A549 (cell line): Measurements from ENCODE around the gene CEP19.

Experiments
- CBX8 ChIP-seq: fragments of 200-600 bp; sonication (generic); IDR thresholded peaks from 2 replicates; pipeline ENCODE4 v1.6.1; 2016
- CHD4 ChIP-seq: fragments of 200-600 bp; sonication (generic); IDR thresholded peaks from 2 replicates; pipeline ENCODE4 v1.6.1; 2016; ENCODE audit warnings: antibody characterized with exemption, mild to moderate bottlenecking, borderline replicate concordance
- CTCF ChIP-seq: fragments of >200 bp; sonication (Bioruptor Twin); formaldehyde crosslinking; IDR thresholded peaks from 3 replicates; pipeline ENCODE4 v1.5.1; 2016
- MAFK ChIP-seq: fragments of 450-650 bp; IDR thresholded peaks from 2 replicates; pipeline ENCODE4 v1.6.1; 2014; ENCODE audit not compliant: partially characterized antibody
- NR3C1 ChIP-seq: fragments of >200 bp; sonication (Bioruptor Twin); formaldehyde crosslinking; IDR thresholded peaks from 3 replicates; pipeline ENCODE4 v1.6.1; 2017
- PBX3 ChIP-seq: IDR thresholded peaks from 2 replicates; pipeline ENCODE4 v1.6.1; 2012
- POLR2A ChIP-seq: IDR thresholded peaks from 2 replicates; pipeline ENCODE4 v1.6.1; 2012; ENCODE audit warnings: mild to moderate bottlenecking, low read length
- POLR2AphosphoS2 ChIP-seq: conservative IDR thresholded peaks from 2 replicates; pipeline ENCODE4 v1.6.1; 2012; ENCODE audit warnings: low read length, improper control_type of control experiment, inconsistent platforms
- RFX5 ChIP-seq: fragments of 450-650 bp; IDR thresholded peaks from 2 replicates; pipeline ENCODE4 v1.7.1; 2014; ENCODE audit warnings: antibody characterized with exemption, mild to moderate bottlenecking, moderate library complexity
- SMC3 ChIP-seq: fragments of >200 bp; sonication (Bioruptor Twin); formaldehyde crosslinking; IDR thresholded peaks from 3 replicates; pipeline ENCODE4 v1.6.1; 2018; ENCODE audit warnings: inconsistent platforms
- TF ChIP-seq, protein P1 (sequence below): IDR thresholded peaks from 2 replicates; pipeline ENCODE4 v1.6.1; 2012
- TF ChIP-seq, protein P2 (sequence below): fragments of 150-350 bp; IDR thresholded peaks from 2 replicates; pipeline ENCODE4 v1.6.1; 2014; ENCODE audit warnings: low read depth, mild to moderate bottlenecking, low read length

DNA sequence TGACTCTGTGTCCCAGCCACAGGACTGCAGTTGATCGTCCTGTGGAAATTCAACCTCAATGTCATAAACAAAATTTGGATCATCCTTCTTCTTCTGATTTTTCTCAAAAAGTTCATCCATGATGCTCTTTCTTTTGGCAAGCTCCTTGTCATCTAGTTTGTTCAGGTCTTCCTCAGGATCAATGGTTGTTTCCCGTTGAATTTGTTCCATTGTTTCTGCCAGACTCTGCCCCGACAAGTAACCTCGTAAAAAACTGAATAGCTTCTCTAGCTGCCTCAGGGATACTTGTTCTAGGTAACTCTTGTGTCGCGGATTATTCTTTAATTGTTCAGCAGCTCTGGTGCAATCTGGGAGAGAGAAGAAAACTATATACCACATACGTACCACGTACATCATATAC is 4.5 kb downstream of the CEP19 start:
- TF ChIP-seq SMC3, result no peak
- TF ChIP-seq, protein P1, sequence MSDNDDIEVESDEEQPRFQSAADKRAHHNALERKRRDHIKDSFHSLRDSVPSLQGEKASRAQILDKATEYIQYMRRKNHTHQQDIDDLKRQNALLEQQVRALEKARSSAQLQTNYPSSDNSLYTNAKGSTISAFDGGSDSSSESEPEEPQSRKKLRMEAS, result no peak
- no peak for TF ChIP-seq PBX3
- TF ChIP-seq CTCF, result no peak
- TF ChIP-seq, protein P2, sequence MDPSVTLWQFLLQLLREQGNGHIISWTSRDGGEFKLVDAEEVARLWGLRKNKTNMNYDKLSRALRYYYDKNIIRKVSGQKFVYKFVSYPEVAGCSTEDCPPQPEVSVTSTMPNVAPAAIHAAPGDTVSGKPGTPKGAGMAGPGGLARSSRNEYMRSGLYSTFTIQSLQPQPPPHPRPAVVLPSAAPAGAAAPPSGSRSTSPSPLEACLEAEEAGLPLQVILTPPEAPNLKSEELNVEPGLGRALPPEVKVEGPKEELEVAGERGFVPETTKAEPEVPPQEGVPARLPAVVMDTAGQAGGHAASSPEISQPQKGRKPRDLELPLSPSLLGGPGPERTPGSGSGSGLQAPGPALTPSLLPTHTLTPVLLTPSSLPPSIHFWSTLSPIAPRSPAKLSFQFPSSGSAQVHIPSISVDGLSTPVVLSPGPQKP, result no peak
- no peak for TF ChIP-seq CBX8
- TF ChIP-seq NR3C1, result no peak
- no peak for TF ChIP-seq MAFK
- TF ChIP-seq POLR2A, result no peak
- no peak for TF ChIP-seq POLR2AphosphoS2
- TF ChIP-seq CHD4, result no peak
- no peak for TF ChIP-seq RFX5
